Esophagus squamous epithelium (tissue), 5 donors: ENCODE measurements around the gene ACACA. TPM values are rescaled to one million over a fixed set of nuclear protein-coding genes. Genes with fewer than 3 reads are reported as not detected.

Experiments
- DNase-seq: peaks from one replicate; lab custom pipeline; 2025; lab: John Stamatoyannopoulos, UW
- H3K27ac ChIP-seq, 4 donors: fragments of 200-600 bp; sonication (generic); one replicate each; pipeline ENCODE4 v1.5.1; 2016 to 2019; ENCODE audit warnings: mild to moderate bottlenecking in 1 of 4
- H3K27me3 ChIP-seq, 4 donors: fragments of 200-600 bp; sonication (generic); 1 replicate in 3 of 4; 2 replicates in 1 of 4; pipeline versions ENCODE4 v1.5.1 to v1.6.0; 2017 to 2021; ENCODE audit warnings: antibody characterized with exemption in 1 of 4
- H3K36me3 ChIP-seq, 3 donors: fragments of 200-600 bp; sonication (generic); one replicate each; pipeline ENCODE4 v1.5.1; 2016 to 2019
- H3K4me1 ChIP-seq, 3 donors: fragments of 200-600 bp; sonication (generic); one replicate each; pipeline ENCODE4 v1.5.1; 2017 to 2019
- H3K4me3 ChIP-seq, 4 donors: fragments of 200-600 bp; sonication (generic); 1 replicate in 3 of 4; 2 replicates in 1 of 4; pipeline ENCODE4 v1.5.1; 2016 to 2019; ENCODE audit warnings: mild to moderate bottlenecking in 2 of 4, moderate library complexity in 1 of 4
- H3K9me3 ChIP-seq, 3 donors: fragments of 200-600 bp; sonication (generic); one replicate each; pipeline ENCODE4 v1.5.1; 2016 to 2019
- CTCF ChIP-seq, 6 experiments: fragments of 450-650 bp in 4 of 6; fragments of 200-600 bp in 2 of 6; sonication (generic) in 2 of 6; IDR thresholded peaks; one replicate each; pipeline ENCODE4 v1.5.1; 2016 to 2019; ENCODE audit warnings: antibody characterized with exemption in 6 of 6, mild to moderate bottlenecking in 4 of 6, moderate library complexity in 4 of 6
- POLR2A ChIP-seq, 4 donors: fragments of 450-650 bp; IDR thresholded peaks; one replicate each; pipeline ENCODE4 v1.6.1; 2017; ENCODE audit warnings: antibody characterized with exemption in 4 of 4, mild to moderate bottlenecking in 4 of 4, moderate library complexity in 3 of 4
- WGBS, 2 donors: methylation state at CpG; one replicate each; pipeline ENCODE4 v1.1.5; 2018; 5-methylcytosine and 5-hydroxymethylcytosine counted together
- intact Hi-C: fragments of 100-400 bp; cut with DNase I; formaldehyde crosslinking; loops from one replicate; pipeline ENCODE4 v1.15.0; 2022
- total RNA-seq, 4 donors: library from RNA; depleted of rRNA; stranded (reverse); fragments of >200 nt; gene quantifications; one replicate each; pipeline ENCODE4 v1.1.0, GENCODE V29; 2016
- donor health status: DM: yes; HTN: yes; CAD: no.

Gene ACACA
- total RNA-seq, 4 donors from 2014 or later = 34.5 to 81.0 (median 55.8) TPM

DNA sequence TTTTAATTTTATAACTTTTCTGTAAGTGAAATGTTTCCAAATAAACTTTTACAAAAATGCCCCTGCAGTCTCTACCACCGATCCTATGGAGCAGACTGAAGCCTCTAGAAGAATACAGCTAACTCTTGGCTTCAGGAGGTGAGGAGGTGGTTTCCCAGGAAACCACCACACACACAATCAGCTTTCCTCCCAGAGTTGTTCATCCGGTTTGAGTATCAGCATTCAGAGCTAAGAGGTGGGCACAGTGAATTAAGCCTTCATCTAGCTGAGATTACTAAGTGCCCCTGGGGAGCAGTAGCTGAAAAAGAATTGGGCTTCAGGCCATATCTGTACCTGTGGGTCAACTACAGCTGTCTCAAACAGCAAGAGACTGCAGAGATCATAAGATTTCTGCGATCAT, 318.2 kb downstream of the ACACA start:
- DNase-seq = no peak
- Histone ChIP-seq H3K9me3 (no peaks in the 10 kb centered on the region), H3K27ac (no peak overlapping the region), H3K36me3 (peaks cover 8 to 87% (median 15%) of the 10 kb centered on the region in 3 donors), H3K27me3 (no peaks in the 10 kb centered on the region), H3K4me3 (no peak overlapping the region), H3K4me1 (peaks cover 6 to 23% (median 9%) of the 10 kb centered on the region in 3 donors)
- intact Hi-C loops = no loop called here
- TF ChIP-seq CTCF (IDR thresholded peaks at IDR 0.05) (no peak), POLR2A (IDR thresholded peaks at IDR 0.05) (no peak)
- 23 to 36% methylated on average over 3 of the region's 3 CpGs for WGBS, 2 donors

DNA sequence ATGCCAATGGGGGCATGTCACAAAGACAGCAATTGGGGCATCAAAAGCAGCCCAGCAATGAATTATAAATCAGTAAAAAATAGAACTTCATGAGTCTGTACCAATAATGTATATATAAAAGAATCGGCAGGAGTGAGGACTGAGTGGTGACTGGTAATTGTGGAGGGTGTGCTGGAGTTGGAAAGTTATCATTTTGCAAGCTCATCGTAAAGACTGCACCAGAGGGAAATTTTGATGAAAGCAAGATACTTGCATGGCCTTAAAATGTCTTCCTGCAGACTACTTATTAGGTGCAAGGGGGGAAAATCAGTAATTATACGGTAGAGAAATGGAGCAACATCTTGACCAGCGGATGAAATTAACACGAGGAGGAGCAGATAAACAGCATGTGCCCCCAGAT, 319.0 kb downstream of the ACACA start:
- no peak for TF ChIP-seq CTCF (IDR thresholded peaks at IDR 0.05)
- no peak for TF ChIP-seq POLR2A (IDR thresholded peaks at IDR 0.05)
- 85 to 92% methylated on average over 5 of the region's 5 CpGs for WGBS, 2 donors
- Histone ChIP-seq H3K36me3 (peaks cover 8 to 79% (median 15%) of the 10 kb centered on the region in 3 donors), H3K27me3 (no peaks in the 10 kb centered on the region), H3K27ac (no peak overlapping the region), H3K4me1 (peaks cover 6 to 23% (median 9%) of the 10 kb centered on the region in 3 donors), H3K4me3 (no peak overlapping the region), H3K9me3 (no peaks in the 10 kb centered on the region)
- DNase-seq = no peak
- intact Hi-C loops = no loop called here

DNA sequence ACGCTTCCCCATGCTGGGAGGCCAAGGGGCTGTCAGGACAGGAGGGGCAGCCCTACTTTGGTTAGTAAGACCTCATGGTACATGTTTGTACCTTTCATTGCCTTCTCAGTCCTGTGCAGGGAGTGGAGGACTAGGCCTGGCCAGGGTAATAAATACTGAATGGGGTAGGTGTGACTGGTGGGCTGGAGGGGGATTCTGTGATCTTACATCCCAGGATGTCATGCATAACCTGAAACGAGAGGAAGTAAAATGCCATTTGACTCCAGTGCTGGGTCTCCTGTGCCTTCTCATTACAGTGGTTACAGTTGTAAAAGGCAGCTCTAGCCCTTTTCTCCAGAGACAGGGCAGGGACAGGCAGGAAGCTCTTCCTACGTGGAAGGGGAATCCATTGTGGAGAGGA, 319.7 kb downstream of the ACACA start:
- no peaks in the 10 kb centered on the region for H3K9me3 ChIP-seq

DNA sequence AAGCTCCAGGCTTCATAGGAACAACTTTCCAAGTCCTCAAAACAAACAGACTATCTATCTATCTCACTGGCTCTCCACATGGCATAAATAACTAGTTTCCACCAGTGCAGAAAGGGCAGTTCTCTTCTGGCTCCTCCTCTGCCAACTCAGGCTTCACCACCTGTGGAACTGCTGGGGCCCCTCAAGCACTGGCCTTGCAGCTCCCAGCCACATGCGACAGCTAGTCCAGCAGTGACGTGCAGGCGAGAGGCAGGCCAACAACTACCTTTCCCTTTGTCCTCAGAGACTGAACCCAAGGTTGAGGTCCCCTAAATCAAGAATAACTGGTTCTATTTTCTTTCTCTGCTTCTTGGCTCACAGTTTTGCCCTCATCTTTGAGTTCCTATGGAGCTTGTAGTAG, 320.3 kb downstream of the ACACA start:
- Histone ChIP-seq H3K4me3 (no peak overlapping the region), H3K36me3 (peaks cover 8 to 65% (median 15%) of the 10 kb centered on the region in 3 donors), H3K4me1 (peaks cover 6 to 18% (median 8%) of the 10 kb centered on the region in 3 donors), H3K27ac (no peak overlapping the region), H3K27me3 (no peaks in the 10 kb centered on the region), H3K9me3 (no peaks in the 10 kb centered on the region)
- intact Hi-C loops = no loop called here
- no peak for TF ChIP-seq CTCF (IDR thresholded peaks at IDR 0.05)
- no peak for TF ChIP-seq POLR2A (IDR thresholded peaks at IDR 0.05)
- WGBS, 2 donors = 54 to 70% methylated on average over 3 of the region's 3 CpGs
- no peak for DNase-seq

More for the DNA sequence above, 319.7 kb downstream of the ACACA start:
- intact Hi-C loops = no loop called here
- WGBS, 2 donors = 86 to 95% methylated on average over 2 of the region's 3 CpGs
- Histone ChIP-seq H3K36me3 (peaks cover 8 to 71% (median 15%) of the 10 kb centered on the region in 3 donors), H3K27me3 (no peaks in the 10 kb centered on the region), H3K4me3 (no peak overlapping the region), H3K27ac (no peak overlapping the region), H3K4me1 (peaks cover 6 to 23% (median 9%) of the 10 kb centered on the region in 3 donors)
- no peak for TF ChIP-seq POLR2A (IDR thresholded peaks at IDR 0.05)
- no peak for DNase-seq

DNA sequence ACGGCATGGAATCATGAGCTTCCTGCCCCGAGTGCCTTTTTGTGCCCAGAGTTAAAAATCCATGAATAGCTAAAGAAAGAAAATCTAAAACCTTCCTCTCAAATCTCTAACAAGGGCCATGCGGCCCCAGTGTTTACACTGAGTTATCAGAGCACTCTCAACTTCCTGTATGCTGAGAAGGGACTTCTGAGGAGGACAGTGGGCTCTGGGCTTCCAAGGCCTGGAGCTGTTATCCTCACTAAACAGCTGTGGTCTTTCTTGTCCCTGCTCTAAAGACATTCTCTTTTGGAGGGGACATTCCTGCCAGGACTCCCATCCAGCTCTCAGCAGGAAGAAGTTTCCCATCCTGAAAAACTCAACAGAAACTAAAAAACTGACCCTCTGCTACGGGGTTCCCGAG, 322.3 kb downstream of the ACACA start:
- Histone ChIP-seq H3K4me1 (peaks cover 6 to 10% (median 6%) of the 10 kb centered on the region in 3 donors), H3K9me3 (peaks cover 0 to 2% (median 0%) of the 10 kb centered on the region in 3 donors), H3K36me3 (peaks cover 8 to 47% (median 15%) of the 10 kb centered on the region in 3 donors), H3K4me3 (no peak overlapping the region), H3K27ac (no peak overlapping the region), H3K27me3 (no peaks in the 10 kb centered on the region)
- WGBS, 2 donors = 59 to 71% methylated on average over 4 of the region's 5 CpGs
- DNase-seq = no peak
- TF ChIP-seq POLR2A (IDR thresholded peaks at IDR 0.05) (no peak), CTCF (IDR thresholded peaks at IDR 0.05) (no peak)
- intact Hi-C loops = no loop called here
